NCI-H2107 treated with DMSO at 0.1 percent for 48 hours (cell line): Measurements from ENCODE around the gene ARID1B.
"Not testable (repeated sequence)": the region's sequence is repeated elsewhere in the genome, so short reads cannot be mapped to it uniquely, and the experiment has no call there.

ENCODE experiments used
- DNase-seq: peaks from one replicate; lab custom pipeline; 2025; ENCODE audit not compliant: unreplicated experiment; lab: John Stamatoyannopoulos, UW

The ARID1B gene

DNA sequence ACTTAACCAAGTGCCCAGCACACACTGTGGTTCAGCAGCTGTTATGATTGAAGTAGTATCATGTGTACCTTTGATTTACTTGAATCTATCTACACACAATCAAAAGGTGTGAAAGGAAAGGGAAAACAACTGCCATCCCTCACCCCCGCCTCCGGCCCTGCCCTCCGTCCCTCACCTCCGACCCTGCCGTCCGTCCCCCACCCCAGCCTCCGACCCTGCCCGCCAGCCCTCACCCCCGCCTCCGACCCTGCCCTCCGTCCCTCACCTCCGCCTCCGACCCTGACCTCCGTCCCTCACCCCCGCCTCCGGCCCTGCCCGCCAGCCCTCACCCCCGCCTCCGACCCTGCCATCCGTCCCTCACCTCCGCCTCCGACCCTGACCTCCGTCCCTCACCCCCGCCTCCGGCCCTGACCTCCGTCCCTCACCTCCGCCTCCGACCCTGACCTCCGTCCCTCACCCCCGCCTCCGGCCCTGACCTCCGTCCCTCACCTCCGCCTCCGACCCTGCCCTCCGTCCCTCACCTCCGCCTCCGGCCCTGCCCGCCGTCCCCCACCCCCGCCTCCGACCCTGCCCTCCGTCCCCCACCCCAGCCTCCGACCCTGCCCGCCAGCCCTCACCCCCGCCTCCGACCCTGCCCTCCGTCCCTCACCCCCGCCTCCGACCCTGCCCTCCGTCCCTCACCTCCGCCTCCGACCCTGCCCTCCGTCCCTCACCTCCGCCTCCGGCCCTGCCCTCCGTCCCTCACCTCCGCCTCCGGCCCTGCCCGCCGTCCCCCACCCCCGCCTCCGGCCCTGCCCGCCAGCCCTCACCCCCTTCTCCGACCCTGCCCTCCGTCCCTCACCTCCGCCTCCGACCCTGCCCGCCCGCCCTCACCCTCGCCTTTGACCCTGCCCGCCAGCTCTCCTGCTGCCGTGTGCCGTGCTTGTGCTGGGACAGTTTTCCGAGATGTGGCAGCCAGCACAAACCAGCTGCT, 370.2 kb downstream of the ARID1B start:
- not testable (repeated sequence) for DNase-seq

GRCh38 chr6:157148391-157149323, 371.5 kb downstream of the ARID1B start:
- DNase-seq: peak; percentile 42

GRCh38 chr6:157150076-157150475, 372.9 kb downstream of the ARID1B start:
- DNase-seq: no peak

GRCh38 chr6:157151029-157151428, 373.9 kb downstream of the ARID1B start:
- DNase-seq: no peak

DNA sequence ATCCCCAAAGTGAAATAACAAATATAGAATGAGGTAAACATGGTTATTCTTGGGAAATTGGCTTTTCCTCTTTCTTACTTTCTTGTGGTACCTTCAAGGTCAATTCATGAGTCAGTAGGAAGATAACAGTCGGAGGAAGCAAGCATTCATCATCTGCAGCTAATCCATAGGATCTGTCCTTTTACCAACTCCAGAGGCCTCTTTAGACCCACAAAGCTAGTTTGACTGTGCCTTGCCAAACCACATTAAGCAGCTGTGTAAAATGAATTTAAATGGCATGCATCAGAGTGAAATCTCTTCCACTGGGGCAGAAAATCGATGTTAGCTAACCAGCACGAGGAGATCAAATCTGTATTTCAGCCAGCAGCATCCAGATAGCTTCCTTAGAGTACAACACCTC, 374.8 kb downstream of the ARID1B start:
- no peak for DNase-seq

- no peak for DNase-seq
Measured at GRCh38 chr6:157152556-157152955, 375.4 kb downstream of the ARID1B start.

- DNase-seq: no peak
Measured at GRCh38 chr6:157155804-157156203, 378.6 kb downstream of the ARID1B start.

DNA sequence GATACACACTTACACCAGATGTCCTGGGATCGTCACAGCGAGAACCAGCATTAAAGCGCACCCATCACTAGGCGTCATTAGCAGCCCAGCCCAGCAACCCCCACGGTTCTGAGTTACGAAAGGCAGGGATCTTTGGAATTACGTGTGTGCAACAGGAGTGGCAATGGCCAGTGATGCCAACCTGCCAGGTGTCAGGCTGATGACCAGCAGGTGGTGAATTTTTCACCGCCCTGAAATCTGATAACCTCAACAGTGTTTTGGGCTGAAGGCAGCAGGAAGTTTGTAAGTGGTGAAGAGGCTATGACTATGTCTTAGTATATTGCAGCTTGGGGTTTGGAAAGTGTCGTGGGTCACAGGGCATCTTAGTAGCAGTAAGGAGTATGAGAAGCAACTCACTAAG, 380.1 kb downstream of the ARID1B start:
- DNase-seq: peak; percentile 61

- no peak for DNase-seq
Measured at GRCh38 chr6:157158456-157158855, 381.3 kb downstream of the ARID1B start.

- no peak for DNase-seq
Measured at GRCh38 chr6:157158897-157159296, 381.7 kb downstream of the ARID1B start.

- DNase-seq: no peak
Measured at GRCh38 chr6:157159348-157159747, 382.2 kb downstream of the ARID1B start.

GRCh38 chr6:157161912-157162311, 384.7 kb downstream of the ARID1B start:
- DNase-seq: no peak

DNA sequence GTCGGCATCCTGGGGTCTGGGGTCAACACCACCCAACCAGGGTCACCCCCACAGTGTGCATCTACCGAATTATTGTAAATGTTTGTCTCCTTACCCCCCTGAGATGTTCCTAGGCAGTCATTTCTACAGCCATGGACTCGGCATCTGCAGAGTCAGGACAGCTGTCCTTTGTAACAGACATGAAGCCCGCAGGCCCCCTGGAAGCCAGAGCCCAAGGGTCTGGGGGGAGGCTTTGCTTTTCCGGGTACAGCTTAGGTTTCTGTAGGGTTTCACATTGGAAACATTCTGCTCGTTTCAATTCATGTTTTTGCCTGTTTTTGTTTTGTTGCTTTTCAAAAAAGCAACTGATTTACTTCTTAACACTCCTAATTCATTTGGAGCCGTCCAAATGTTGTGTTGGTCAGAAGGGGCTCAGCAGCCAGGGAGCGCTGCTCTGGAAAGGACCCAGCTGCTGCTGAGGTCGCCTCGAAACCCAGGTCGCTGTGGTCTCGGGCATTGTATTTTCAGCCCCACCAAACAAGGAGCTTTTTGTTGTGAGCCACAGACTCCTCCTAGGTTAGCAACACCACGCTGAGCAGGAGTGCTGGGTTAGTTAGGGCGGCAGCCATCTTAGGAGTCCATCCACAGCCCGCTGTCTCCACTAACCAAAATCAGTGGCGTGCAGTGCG, 385.7 kb downstream of the ARID1B start:
- no peak for DNase-seq

DNA sequence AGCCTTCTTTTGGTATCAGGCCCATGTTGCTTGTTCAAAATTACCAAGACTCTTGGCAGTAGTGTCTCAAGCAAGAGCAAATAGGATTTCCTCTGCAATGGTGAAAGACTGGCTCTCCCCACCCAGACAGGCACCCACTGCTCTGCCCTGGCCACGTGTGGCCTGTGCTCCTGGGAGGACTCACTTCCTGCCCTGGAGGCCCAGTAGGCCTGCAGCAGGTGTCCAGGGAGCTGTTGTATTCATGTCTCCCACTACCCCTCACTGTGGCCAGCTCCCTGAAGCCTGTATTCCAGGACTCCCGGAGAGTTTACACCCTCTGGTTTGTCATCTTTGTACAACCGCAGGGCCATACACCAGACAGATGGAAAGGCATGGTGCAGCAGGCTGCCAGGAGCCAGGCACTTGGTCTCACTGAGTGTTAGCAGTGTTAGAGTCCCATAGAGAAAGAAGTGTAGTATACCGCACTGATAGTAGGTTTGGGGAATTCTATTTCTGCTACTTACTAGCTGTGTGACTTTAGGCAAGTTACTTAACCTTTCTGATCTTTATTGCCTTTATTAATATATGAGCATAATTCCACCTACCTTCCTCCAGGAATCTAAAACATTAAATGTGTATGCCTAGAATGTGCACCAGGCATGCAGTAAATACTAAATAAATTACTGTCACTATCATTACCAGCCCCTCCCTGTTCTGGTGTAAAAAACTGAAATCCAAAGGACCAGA, 386.4 kb downstream of the ARID1B start:
- DNase-seq: no peak

- no peak for DNase-seq
Measured at GRCh38 chr6:157164972-157165371, 387.8 kb downstream of the ARID1B start.

GRCh38 chr6:157166784-157167183, 389.6 kb downstream of the ARID1B start:
- no peak for DNase-seq

DNA sequence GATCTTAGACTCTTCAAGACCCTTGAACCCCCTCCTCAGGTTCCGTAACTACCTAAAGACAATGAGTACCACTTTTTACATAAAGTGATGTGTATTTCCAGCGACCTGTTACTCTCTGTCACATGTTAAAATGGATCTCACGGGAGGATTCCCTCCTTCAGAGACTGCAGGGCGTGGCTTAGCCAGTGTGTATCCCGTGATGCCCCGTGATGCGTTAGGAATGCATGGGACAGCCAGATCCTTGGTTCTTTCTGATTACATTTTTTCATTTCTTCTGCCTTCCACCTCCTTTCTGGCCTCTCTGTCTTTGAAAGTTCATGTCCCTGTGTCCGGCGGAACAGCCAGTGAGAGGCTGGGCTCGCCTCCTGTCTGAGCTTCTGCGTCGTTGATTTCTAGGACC, 390.7 kb downstream of the ARID1B start:
- DNase-seq: no peak

DNA sequence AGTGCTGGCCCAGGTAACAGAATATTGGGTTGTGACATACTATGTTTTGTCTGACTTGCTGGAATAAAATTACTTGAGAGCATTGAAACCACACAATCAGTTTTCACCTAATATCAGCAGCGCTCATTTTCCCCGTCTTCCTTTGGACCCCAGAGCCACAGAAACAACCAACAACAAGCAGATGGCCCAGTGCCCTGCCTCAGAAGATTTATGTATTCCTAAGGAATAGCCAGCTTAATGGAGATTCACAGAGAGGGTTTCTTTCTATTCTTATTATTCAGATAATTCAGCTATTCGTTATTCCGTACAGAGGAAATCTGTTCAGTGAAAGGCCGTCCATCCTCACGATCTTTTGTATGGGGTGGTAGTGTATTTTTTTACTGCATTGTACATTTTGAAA, 391.3 kb downstream of the ARID1B start:
- DNase-seq: no peak

GRCh38 chr6:157169226-157169625, 392.0 kb downstream of the ARID1B start:
- DNase-seq: no peak

- no peak for DNase-seq
Measured at GRCh38 chr6:157169656-157170055, 392.5 kb downstream of the ARID1B start.
